Neural progenitor cell (in vitro differentiated cells): ENCODE measurements around the gene MBNL2.
A peak's percentile ranks its signal among the peaks of the same experiment; 100 is the strongest.

Source experiments
- CTCF ChIP-seq: fragments of 200-600 bp; sonication (generic); IDR thresholded peaks from 2 replicates; pipeline ENCODE4 v1.5.1; 2017; ENCODE audit warnings: antibody characterized with exemption, mild to moderate bottlenecking
- EZH2 ChIP-seq: fragments of 200-600 bp; sonication (generic); IDR thresholded peaks from 2 replicates; pipeline ENCODE4 v1.6.1; 2017; ENCODE audit warnings: antibody characterized with exemption, mild to moderate bottlenecking, moderate library complexity
- EZH2phosphoT487 ChIP-seq: fragments of 200-600 bp; sonication (generic); IDR thresholded peaks from 2 replicates; pipeline ENCODE4 v1.6.1; 2017; ENCODE audit warnings: antibody characterized with exemption

- peak; percentile 76 for TF ChIP-seq CTCF
- no peak for TF ChIP-seq EZH2
- TF ChIP-seq EZH2phosphoT487: no peak
Observed at GRCh38 chr13:97344265-97345175, 122.4 kb downstream of the MBNL2 start.
